OCI-LY3 (cell line): ENCODE measurements around the gene NLN.
"Not testable (repeated sequence)": the region's sequence is repeated elsewhere in the genome, so short reads cannot be mapped to it uniquely, and the experiment has no call there.

Experiments
- H2AFZ ChIP-seq: fragments of 200-600, 300-600 bp; shearing (Covaris generic); 2 replicates; pipeline ENCODE4 v1.6.0; 2014; ENCODE audit warnings: antibody characterized with exemption, low read depth, low read length
- H3K27ac ChIP-seq: fragments of 200-600, 300-600 bp; sonication (generic); 2 replicates; pipeline ENCODE4 v1.5.1; 2014; ENCODE audit warnings: mild to moderate bottlenecking, low read length, moderate library complexity, mixed read lengths
- H3K27me3 ChIP-seq: fragments of 200-600, 300-600 bp; sonication (generic); 2 replicates; pipeline ENCODE4 v1.6.1; 2014; ENCODE audit warnings: low read depth, low read length, mixed read lengths
- H3K36me3 ChIP-seq: fragments of 200-600, 300-600 bp; sonication (generic); replicated peaks from 2 replicates; pipeline ENCODE3; 2014; ENCODE audit warnings: low read depth, low read length, mixed read lengths
- H3K4me1 ChIP-seq: fragments of 300-600, 200-600 bp; sonication (generic); 2 replicates; pipeline ENCODE4 v1.6.1; 2014; ENCODE audit warnings: low read length, mixed read lengths
- H3K4me2 ChIP-seq: fragments of 200-600, 300-600 bp; sonication (generic); 2 replicates; pipeline ENCODE4 v1.6.1; 2014; ENCODE audit warnings: low read length, mixed read lengths
- H3K4me3 ChIP-seq: fragments of 300-600, 200-600 bp; sonication (generic); 2 replicates; pipeline ENCODE4 v1.5.1; 2014; ENCODE audit warnings: antibody characterized with exemption, mild to moderate bottlenecking, low read length, moderate library complexity
- H3K79me2 ChIP-seq: fragments of 300-600, 200-600 bp; shearing (Covaris generic); 2 replicates; pipeline ENCODE4 v1.6.1; 2014; ENCODE audit warnings: mild to moderate bottlenecking, low read length, mixed read lengths
- H3K9ac ChIP-seq: fragments of 300-600, 200-600 bp; shearing (Covaris generic); 2 replicates; pipeline ENCODE4 v1.6.0; 2014; ENCODE audit warnings: mild to moderate bottlenecking, low read length, moderate library complexity
- H3K9me3 ChIP-seq: fragments of 200-600, 300-600 bp; shearing (Covaris generic); 2 replicates; pipeline ENCODE4 v1.6.1; 2014; ENCODE audit warnings: low read length, mixed read lengths; ENCODE audit not compliant: insufficient read depth
- H4K20me1 ChIP-seq: fragments of 200-600, 300-600 bp; sonication (generic); 2 replicates; pipeline ENCODE4 v1.6.1; 2016; ENCODE audit warnings: low read length, mixed read lengths; ENCODE audit not compliant: insufficient read depth
- EZH2phosphoT487 ChIP-seq: fragments of 200-600 bp; shearing (Covaris generic); IDR thresholded peaks from 2 replicates; pipeline ENCODE4 v1.6.1; 2018; ENCODE audit warnings: antibody characterized with exemption, mixed run types, low read depth
- TF ChIP-seq, protein P1 (sequence below): fragments of 200-600, 300-600 bp; sonication (generic); IDR thresholded peaks from 2 replicates; pipeline ENCODE4 v1.5.1; 2014; ENCODE audit warnings: antibody characterized with exemption, low read length, low read depth

Gene NLN

DNA sequence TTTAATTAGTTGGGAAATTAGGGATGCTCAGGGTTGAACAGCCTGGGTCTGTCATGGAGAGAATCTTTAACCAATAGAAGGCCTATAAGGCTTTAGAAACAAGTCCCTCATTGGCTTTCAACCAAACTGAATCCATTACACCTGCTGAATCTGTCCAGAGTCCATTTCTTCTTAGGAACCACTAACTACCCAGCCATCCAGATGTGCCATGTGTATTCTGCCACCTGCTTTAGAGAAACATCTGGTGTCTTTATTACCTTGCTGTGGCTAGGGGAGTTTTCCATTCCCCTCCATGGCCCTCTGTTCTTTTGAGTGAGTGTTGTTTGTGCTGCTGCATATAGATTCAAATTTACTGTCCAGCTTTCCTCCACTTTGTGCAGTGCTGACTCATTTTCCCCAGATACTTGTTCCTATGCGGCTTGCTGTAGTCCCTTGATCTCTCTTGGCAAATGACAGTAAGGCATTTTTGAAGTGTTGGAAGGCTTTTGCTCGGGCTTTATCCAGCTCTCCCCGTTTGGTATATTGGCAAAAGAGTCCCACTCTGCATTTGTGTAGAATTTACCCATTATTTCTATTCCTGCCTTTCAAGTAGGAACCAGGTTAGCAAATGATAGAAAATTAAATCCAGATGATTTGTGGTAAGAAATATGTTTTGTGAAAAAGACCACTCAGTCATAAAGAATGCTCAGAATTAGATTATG lies 54.6 kb downstream of the NLN start:
- Histone ChIP-seq H3K9me3 (no peaks in the 10 kb centered on the region), H3K27ac (no peak overlapping the region), H4K20me1 (no peaks in the 10 kb centered on the region), H3K27me3 (no peaks in the 10 kb centered on the region), H3K9ac (no peak overlapping the region), H3K36me3 (peaks cover 2% of the 10 kb centered on the region), H3K4me1 (peaks cover 17% of the 10 kb centered on the region), H2AFZ (no peak overlapping the region), H3K4me2 (no peak overlapping the region), H3K4me3 (no peak overlapping the region), H3K79me2 (no peaks in the 10 kb centered on the region)
- TF ChIP-seq EZH2phosphoT487 = no peak
- TF ChIP-seq, protein P1, sequence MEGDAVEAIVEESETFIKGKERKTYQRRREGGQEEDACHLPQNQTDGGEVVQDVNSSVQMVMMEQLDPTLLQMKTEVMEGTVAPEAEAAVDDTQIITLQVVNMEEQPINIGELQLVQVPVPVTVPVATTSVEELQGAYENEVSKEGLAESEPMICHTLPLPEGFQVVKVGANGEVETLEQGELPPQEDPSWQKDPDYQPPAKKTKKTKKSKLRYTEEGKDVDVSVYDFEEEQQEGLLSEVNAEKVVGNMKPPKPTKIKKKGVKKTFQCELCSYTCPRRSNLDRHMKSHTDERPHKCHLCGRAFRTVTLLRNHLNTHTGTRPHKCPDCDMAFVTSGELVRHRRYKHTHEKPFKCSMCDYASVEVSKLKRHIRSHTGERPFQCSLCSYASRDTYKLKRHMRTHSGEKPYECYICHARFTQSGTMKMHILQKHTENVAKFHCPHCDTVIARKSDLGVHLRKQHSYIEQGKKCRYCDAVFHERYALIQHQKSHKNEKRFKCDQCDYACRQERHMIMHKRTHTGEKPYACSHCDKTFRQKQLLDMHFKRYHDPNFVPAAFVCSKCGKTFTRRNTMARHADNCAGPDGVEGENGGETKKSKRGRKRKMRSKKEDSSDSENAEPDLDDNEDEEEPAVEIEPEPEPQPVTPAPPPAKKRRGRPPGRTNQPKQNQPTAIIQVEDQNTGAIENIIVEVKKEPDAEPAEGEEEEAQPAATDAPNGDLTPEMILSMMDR = no peak

DNA sequence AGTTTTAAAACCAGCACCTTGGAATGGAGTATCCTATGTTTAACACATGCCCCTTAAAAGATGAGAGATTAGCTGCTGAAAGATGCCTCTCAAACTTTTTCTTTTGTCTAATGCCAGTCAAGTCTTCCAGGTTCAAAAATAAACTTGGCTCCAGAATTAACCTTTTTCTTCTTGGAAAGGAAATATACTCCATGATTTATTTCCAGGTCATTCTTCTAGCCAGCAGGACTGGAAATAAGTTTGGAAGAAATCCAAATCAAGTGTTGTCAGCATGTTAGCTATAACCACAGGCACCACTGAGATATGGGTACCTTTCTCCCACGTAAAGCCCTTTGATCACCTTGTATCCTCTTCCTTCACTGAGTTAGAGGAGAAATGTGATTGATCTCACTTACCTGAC lies 56.1 kb downstream of the NLN start:
- Histone ChIP-seq H3K4me3 (no peak overlapping the region), H3K9me3 (no peaks in the 10 kb centered on the region), H3K9ac (no peak overlapping the region), H3K4me2 (no peak overlapping the region), H2AFZ (no peak overlapping the region), H3K4me1 (peaks cover 17% of the 10 kb centered on the region), H3K36me3 (peaks cover 2% of the 10 kb centered on the region), H4K20me1 (no peaks in the 10 kb centered on the region), H3K27me3 (no peaks in the 10 kb centered on the region), H3K79me2 (no peaks in the 10 kb centered on the region), H3K27ac (no peak overlapping the region)
- no peak for TF ChIP-seq EZH2phosphoT487

- Histone ChIP-seq H2AFZ (no peak overlapping the region), H3K27me3 (no peaks in the 10 kb centered on the region), H4K20me1 (no peaks in the 10 kb centered on the region), H3K4me1 (peaks cover 10% of the 10 kb centered on the region), H3K79me2 (no peaks in the 10 kb centered on the region), H3K27ac (no peak overlapping the region), H3K9ac (no peak overlapping the region), H3K4me2 (peak overlapping the region; percentile 17; the same call in 1 of the 2 replicates), H3K9me3 (no peaks in the 10 kb centered on the region), H3K36me3 (peaks cover 2% of the 10 kb centered on the region), H3K4me3 (no peak overlapping the region)
- TF ChIP-seq EZH2phosphoT487 = no peak
These were observed 57.6 kb downstream of the NLN start for GRCh38 chr5:65779643-65780042.

DNA sequence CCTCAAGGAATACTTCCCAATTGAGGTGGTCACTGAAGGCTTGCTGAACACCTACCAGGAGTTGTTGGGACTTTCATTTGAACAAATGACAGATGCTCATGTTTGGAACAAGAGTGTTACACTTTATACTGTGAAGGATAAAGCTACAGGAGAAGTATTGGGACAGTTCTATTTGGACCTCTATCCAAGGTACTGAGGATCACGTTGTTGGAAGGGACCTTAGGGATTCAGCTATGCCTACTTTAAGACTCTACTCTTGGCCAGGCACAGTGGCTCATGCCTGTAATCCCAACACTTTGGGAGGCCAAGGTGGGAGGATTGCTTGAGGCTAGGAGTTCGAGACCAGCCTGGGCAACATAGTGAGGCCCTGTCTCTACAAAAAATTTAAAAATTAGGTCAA lies 66.3 kb downstream of the NLN start:
- Histone ChIP-seq H3K36me3 (peaks cover 27% of the 10 kb centered on the region), H3K4me1 (peaks cover 10% of the 10 kb centered on the region)
- H3K9me3 ChIP-seq, H4K20me1 ChIP-seq, H2AFZ ChIP-seq, H3K4me3 ChIP-seq, H3K79me2 ChIP-seq, H3K27ac ChIP-seq, H3K9ac ChIP-seq, H3K27me3 ChIP-seq, H3K4me2 ChIP-seq: not testable (repeated sequence)

- Histone ChIP-seq H4K20me1 (no peaks in the 10 kb centered on the region), H3K79me2 (no peaks in the 10 kb centered on the region), H2AFZ (no peak overlapping the region), H3K9me3 (peaks cover 6% of the 10 kb centered on the region; the same call in 1 of the 2 replicates), H3K27ac (peak overlapping the region; percentile 50), H3K4me2 (no peak overlapping the region), H3K4me3 (no peak overlapping the region), H3K27me3 (no peaks in the 10 kb centered on the region), H3K36me3 (peaks cover 27% of the 10 kb centered on the region), H3K9ac (no peak overlapping the region), H3K4me1 (peaks cover 10% of the 10 kb centered on the region)
- no peak for TF ChIP-seq EZH2phosphoT487
- TF ChIP-seq, protein P1 = no peak
These were observed 68.6 kb downstream of the NLN start for GRCh38 chr5:65790371-65791163.
